ENCODE measurements around the gene PRRG1. TPM values are rescaled to one million over a fixed set of nuclear protein-coding genes. Genes with fewer than 3 reads are reported as not detected.
"Not testable (repeated sequence)": the region's sequence is repeated elsewhere in the genome, so short reads cannot be mapped to it uniquely, and the experiment has no call there.

The PRRG1 gene
- total RNA-seq, 1 donor from 2014 or later = 9.8 TPM

DNA sequence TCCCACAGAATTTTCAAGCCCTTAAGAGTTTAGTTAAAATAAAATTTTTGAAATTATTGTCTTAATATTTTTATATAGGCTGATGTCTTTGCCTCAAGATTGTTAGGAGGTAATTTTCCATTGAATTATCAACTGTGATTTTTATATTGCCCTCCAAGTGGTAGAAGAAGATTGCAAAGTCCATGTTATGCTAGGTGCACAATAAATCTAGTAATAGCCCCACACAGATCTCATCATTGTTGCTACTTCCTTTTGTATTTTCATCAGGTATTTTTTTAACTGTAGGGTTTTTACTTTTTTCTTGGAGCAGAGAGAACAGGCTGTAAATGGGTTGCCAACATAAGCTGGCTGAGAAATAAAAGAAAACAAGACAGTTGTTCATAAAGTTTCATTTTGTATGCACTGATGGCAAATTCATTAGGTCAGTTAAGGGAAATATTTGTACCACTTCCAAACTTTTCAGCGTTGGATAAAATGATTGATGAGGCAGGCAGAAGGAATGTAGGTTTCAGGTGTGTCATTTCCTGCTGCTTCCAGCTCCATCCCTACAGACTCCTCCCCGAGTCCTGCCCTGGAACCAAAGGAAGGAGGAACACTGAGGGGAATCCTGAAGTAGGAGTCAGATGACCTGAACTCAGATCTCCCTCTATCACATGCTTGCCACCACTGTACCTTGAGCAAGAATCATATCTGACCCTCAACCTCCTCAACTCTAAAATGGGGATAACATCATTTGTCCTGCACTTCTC lies 105.5 kb downstream of the PRRG1 start:
- intact Hi-C loops (cut with DNase I) = no loop called here

DNA sequence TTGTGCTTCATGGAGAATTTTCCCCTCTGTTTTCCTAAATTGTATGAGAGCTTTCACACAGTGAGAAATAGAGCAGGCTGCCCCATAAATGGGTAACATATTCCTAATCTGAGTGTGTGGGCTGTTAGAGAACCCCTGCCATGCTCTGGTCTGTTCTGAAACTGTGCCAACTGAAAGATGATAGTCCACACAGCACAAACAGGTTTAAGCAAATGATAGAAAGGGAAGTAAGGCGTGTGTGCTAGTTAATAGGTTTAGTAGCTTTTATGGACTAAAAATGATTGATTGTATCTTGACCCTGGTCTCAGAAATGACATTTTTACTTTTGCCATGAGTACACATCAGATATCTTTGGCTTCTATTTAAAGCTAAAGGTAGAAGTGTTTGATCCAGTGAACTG lies 106.2 kb downstream of the PRRG1 start:
- DNase-seq (ENCODE audit: low spot score) = no peak
- intact Hi-C loops (cut with DNase I) = no loop called here

More for the DNA sequence above, 105.5 kb downstream of the PRRG1 start:
- no peak for DNase-seq (ENCODE audit: low spot score)

- DNase-seq (ENCODE audit: low spot score); intact Hi-C loops (cut with DNase I): not testable (repeated sequence)
Measured at GRCh38 chrX:37460285-37460684, 111.1 kb downstream of the PRRG1 start.

- intact Hi-C loops (cut with DNase I) = no loop called here
- DNase-seq (ENCODE audit: low spot score) = no peak
Measured at GRCh38 chrX:37462346-37462745, 113.2 kb downstream of the PRRG1 start.

DNA sequence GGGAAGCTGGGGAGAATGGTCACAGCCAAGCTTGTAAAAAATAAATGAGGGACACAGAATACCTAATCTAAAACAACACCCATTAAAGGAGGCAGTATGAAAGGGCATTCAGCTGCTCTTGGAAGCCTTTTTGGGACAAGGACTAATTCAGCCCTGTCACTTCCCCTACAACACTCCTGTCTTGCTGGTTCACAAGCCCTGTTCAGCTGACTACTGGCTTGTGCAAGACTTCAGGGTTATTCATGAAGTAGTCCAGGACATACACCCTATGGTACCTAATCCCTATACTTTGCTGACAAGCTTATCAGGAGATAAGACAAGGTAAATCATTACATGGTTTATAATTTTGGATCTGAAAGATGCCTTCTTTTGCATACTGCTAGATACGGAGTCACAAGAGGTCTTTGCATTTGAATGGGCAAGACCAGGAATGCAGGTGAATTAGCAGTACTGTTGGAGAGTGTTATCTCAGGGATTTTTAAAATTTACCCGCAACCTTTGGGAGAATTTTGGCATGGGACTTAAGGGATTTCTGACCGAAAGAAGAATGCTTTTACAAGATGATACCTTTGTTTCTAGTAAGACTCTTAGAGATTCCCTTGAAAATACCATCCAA lies 119.1 kb downstream of the PRRG1 start:
- DNase-seq (ENCODE audit: low spot score) = no peak
- intact Hi-C loops (cut with DNase I) = no loop called here

- intact Hi-C loops (cut with DNase I) = no loop called here
- no peak for DNase-seq (ENCODE audit: low spot score)
Measured at GRCh38 chrX:37470711-37471110, 121.5 kb downstream of the PRRG1 start.

DNA sequence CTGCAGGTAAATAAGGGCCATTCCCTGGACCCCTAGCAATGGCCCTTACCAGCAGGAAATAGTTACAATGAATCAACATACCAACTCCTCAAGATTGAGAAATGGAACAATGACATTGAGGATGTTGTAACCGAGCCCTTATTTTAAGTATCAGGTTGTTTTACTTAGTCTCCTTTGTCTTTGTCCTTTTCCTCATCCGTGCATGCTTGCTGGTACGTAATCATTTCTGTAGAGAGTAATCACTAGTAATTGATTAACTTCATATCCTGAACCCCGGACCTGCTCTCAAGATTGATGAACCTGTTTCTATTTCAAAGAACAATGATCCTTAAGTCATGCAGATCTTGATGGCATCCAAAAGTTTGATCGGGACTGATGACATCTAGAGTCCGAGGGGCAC lies 123.7 kb downstream of the PRRG1 start:
- intact Hi-C loops (cut with DNase I) = no loop called here
- DNase-seq (ENCODE audit: low spot score) = no peak

- intact Hi-C loops (cut with DNase I) = no loop called here
- DNase-seq (ENCODE audit: low spot score) = no peak
Measured at GRCh38 chrX:37474478-37474877, 125.3 kb downstream of the PRRG1 start.

DNA sequence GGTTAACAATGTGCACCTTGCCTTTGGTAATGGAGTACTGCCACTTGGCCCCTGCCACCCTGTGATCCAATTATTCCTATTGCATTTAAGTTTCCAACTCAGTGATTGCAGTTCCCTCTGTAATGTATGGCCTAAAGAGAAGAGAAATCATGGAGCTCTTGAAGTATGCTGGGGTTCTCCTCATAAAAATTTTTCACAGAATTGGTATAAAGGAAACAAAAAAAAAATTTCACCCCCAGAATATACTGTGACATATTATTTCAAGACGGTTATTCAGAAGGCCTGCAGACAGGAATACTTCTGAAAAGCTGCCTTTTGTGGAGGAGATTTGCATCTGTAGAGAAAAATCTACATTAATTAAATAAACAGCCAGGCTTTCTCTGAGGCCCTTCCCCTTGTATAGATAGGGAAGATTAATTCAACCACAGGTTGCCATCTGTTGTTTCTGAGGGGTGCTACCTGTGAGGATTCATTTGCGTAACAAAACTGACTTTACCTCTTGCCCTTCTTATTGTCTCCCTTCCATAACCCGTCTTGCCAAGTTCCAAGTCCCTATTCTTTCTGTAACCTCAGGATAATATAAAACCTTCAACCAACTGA lies 127.5 kb downstream of the PRRG1 start:
- no peak for DNase-seq (ENCODE audit: low spot score)
- intact Hi-C loops (cut with DNase I) = no loop called here

DNA sequence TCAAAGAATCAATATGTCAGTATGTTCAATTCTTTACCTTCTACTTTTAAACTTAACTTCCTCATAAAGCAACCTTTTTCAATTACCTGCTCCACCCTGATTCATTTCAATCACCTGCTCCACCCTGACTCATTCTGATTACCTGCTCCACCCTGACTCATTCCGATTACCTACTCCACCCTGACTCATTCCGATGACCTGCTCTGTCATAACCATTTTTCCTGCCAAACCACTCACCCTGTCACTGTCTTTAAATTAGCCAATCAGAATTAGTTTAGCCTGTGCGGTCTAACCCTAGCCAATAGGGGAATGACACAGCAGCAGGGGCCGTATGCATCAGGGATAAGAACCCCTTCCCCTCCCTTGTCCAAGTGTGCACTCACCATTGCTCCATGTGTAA lies 135.2 kb downstream of the PRRG1 start:
- intact Hi-C loops (cut with DNase I); DNase-seq (ENCODE audit: low spot score): not testable (repeated sequence)

GRCh38 chrX:37485429-37485828 lies 136.3 kb downstream of the PRRG1 start:
- intact Hi-C loops (cut with DNase I) = no loop called here
- no peak for DNase-seq (ENCODE audit: low spot score)

GRCh38 chrX:37487271-37487670 lies 138.1 kb downstream of the PRRG1 start:
- no peak for DNase-seq (ENCODE audit: low spot score)
- intact Hi-C loops (cut with DNase I) = no loop called here

- intact Hi-C loops (cut with DNase I) = no loop called here
- no peak for DNase-seq (ENCODE audit: low spot score)
Measured at GRCh38 chrX:37488323-37488722, 139.2 kb downstream of the PRRG1 start.

GRCh38 chrX:37491686-37492085 lies 142.5 kb downstream of the PRRG1 start:
- no peak for DNase-seq (ENCODE audit: low spot score)
- intact Hi-C loops (cut with DNase I) = no loop called here

GRCh38 chrX:37495760-37496159 lies 146.6 kb downstream of the PRRG1 start:
- DNase-seq (ENCODE audit: low spot score); intact Hi-C loops (cut with DNase I): not testable (repeated sequence)

DNA sequence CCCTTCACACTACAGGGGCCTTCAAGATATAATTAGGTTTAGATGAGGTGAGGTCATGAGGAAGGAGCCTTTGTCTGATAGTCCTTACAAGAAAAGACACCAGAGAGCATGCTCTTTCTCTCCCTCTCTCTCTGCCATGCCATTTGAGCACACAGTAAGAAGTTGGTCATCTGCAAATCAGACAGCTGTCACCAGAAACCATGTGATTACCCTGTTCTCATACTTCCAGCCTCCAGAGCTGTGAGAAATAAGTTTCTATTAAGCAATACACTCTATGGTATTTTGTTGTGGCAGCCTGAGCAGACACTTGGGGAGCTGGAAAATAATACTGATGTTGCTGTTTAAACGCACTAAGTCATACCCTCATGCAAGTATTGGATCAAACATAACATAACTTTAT lies 148.0 kb downstream of the PRRG1 start:
- DNase-seq (ENCODE audit: low spot score); intact Hi-C loops (cut with DNase I): not testable (repeated sequence)

GRCh38 chrX:37498323-37498722 lies 149.2 kb downstream of the PRRG1 start:
- DNase-seq (ENCODE audit: low spot score); intact Hi-C loops (cut with DNase I): not testable (repeated sequence)

- DNase-seq (ENCODE audit: low spot score); intact Hi-C loops (cut with DNase I): not testable (repeated sequence)
Measured at GRCh38 chrX:37499649-37500048, 150.5 kb downstream of the PRRG1 start.

GRCh38 chrX:37504991-37505390 lies 155.8 kb downstream of the PRRG1 start:
- DNase-seq (ENCODE audit: low spot score) = no peak
- intact Hi-C loops (cut with DNase I) = no loop called here

Measured in cardiac septum (tissue), 1 donor.